Activated B cell treated with CpG ODN at 0.5 μM for 24 hours (primary cell): ENCODE measurements around the gene TBC1D22A. TPM values are rescaled to one million over a fixed set of nuclear protein-coding genes. Genes with fewer than 3 reads are reported as not detected.

Experiments
- ATAC-seq: fragments of 200-7000 bp; cut with Tn5 transposase; one replicate; pipeline ENCODE4 v1.10.0; 2021; ENCODE audit warnings: low read depth, mild to moderate bottlenecking, moderate library complexity
- CTCF ChIA-PET: fragments of 350-600 bp; sonication (Branson Sonifier 250); formaldehyde crosslinking; loops from one replicate; lab custom pipeline; 2021; ENCODE audit warnings: antibody characterized with exemption; lab: Charles Lee
- POLR2A ChIA-PET: fragments of 350-600 bp; sonication (Branson Sonifier 250); formaldehyde crosslinking; loops from one replicate; lab custom pipeline; 2021; ENCODE audit warnings: antibody characterized with exemption; lab: Charles Lee
- DNase-seq: peaks from one replicate; pipeline ENCODE4 v3.0.0; 2022
- H3K27ac Mint-ChIP-seq: one replicate; pipeline ENCODE4 v1.8.0; 2020; ENCODE audit warnings: mixed read lengths
- H3K27me3 Mint-ChIP-seq: one replicate; pipeline ENCODE4 v1.8.0; 2021; ENCODE audit warnings: mixed read lengths
- H3K36me3 Mint-ChIP-seq: one replicate; pipeline ENCODE4 v1.8.0; 2021; ENCODE audit warnings: low read depth, mixed read lengths
- H3K4me1 Mint-ChIP-seq: one replicate; pipeline ENCODE4 v1.8.0; 2021; ENCODE audit warnings: mixed read lengths
- H3K4me3 Mint-ChIP-seq: one replicate; pipeline ENCODE4 v1.8.0; 2020; ENCODE audit warnings: mild to moderate bottlenecking, mixed read lengths
- H3K9me3 Mint-ChIP-seq: one replicate; pipeline ENCODE4 v1.8.0; 2020; ENCODE audit warnings: mixed read lengths
- CTCF ChIP-seq: fragments of 200-600 bp; IDR thresholded peaks from one replicate; pipeline ENCODE4 v1.8.0; 2022; ENCODE audit warnings: antibody characterized with exemption, mild to moderate bottlenecking
- intact Hi-C: fragments of 100-400 bp; cut with micrococcal nuclease; formaldehyde crosslinking; loops from one replicate; pipeline ENCODE4 v1.15.1; 2024
- total RNA-seq: library from RNA; stranded (reverse); gene quantifications from 2 replicates; pipeline ENCODE4 v1.2.3, GENCODE V29; 2022

Gene TBC1D22A
- total RNA-seq, 1 donor from 2014 or later = 85.9 TPM

- Mint-ChIP-seq H3K27ac (no peak overlapping the region), H3K9me3 (no peaks in the 10 kb centered on the region), H3K36me3 (no peaks in the 10 kb centered on the region), H3K27me3 (no peaks in the 10 kb centered on the region), H3K4me3 (no peak overlapping the region), H3K4me1 (no peaks in the 10 kb centered on the region)
- CTCF ChIA-PET = no interaction called here
- DNase-seq = no peak
- ATAC-seq = no peak
- POLR2A ChIA-PET = no interaction called here
- TF ChIP-seq CTCF = no peak
- intact Hi-C loops = no loop called here
These were observed 438.0 kb downstream of the TBC1D22A start for GRCh38 chr22:47200273-47201051.

- Mint-ChIP-seq H3K9me3 (no peaks in the 10 kb centered on the region), H3K4me1 (no peaks in the 10 kb centered on the region), H3K27me3 (no peaks in the 10 kb centered on the region), H3K36me3 (no peaks in the 10 kb centered on the region), H3K4me3 (no peak overlapping the region), H3K27ac (no peak overlapping the region)
- POLR2A ChIA-PET = no interaction called here
- CTCF ChIA-PET = no interaction called here
- ATAC-seq = no peak
- TF ChIP-seq CTCF = no peak
- no peak for DNase-seq
- intact Hi-C loops = no loop called here
These were observed 438.9 kb downstream of the TBC1D22A start for GRCh38 chr22:47201186-47201995.

- ChIA-PET POLR2A (no interaction called here), CTCF (no interaction called here)
- DNase-seq (no peak), ATAC-seq (no peak)
- Mint-ChIP-seq H3K27me3 (no peaks in the 10 kb centered on the region), H3K9me3 (no peaks in the 10 kb centered on the region), H3K27ac (no peak overlapping the region), H3K4me3 (no peak overlapping the region), H3K36me3 (no peaks in the 10 kb centered on the region), H3K4me1 (no peaks in the 10 kb centered on the region)
- intact Hi-C loops = no loop called here
- TF ChIP-seq CTCF = no peak
These were observed 439.8 kb downstream of the TBC1D22A start for GRCh38 chr22:47201996-47202818.

GRCh38 chr22:47202819-47203553 lies 440.5 kb downstream of the TBC1D22A start:
- H3K9me3 Mint-ChIP-seq = no peaks in the 10 kb centered on the region
- no peaks in the 10 kb centered on the region for H3K4me1 Mint-ChIP-seq
- no peaks in the 10 kb centered on the region for H3K27me3 Mint-ChIP-seq
- H3K27ac Mint-ChIP-seq = no peak overlapping the region
- intact Hi-C loops = no loop called here
- ATAC-seq (no peak), DNase-seq (no peak)
- POLR2A ChIA-PET = no interaction called here
- no peaks in the 10 kb centered on the region for H3K36me3 Mint-ChIP-seq
- H3K4me3 Mint-ChIP-seq = no peak overlapping the region
- TF ChIP-seq CTCF = no peak
- CTCF ChIA-PET = no interaction called here
